PC-3 (cell line): ENCODE measurements around the gene MORF4L2.

Source experiments
- CTCF ChIP-seq: fragments of 300-600 bp; sonication (generic); conservative IDR thresholded peaks from 2 replicates; pipeline ENCODE4 v1.5.1; 2017; ENCODE audit warnings: antibody characterized with exemption, low read depth, mild to moderate bottlenecking, low read length
- EZH2 ChIP-seq: fragments of 300-600 bp; sonication (generic); IDR thresholded peaks from one replicate; pipeline ENCODE4 v1.6.1; 2017; ENCODE audit warnings: antibody characterized with exemption, mild to moderate bottlenecking, low read length; ENCODE audit not compliant: unreplicated experiment
- EZH2phosphoT487 ChIP-seq: fragments of 300-600 bp; sonication (generic); IDR thresholded peaks from 2 replicates; pipeline ENCODE4 v1.6.1; 2018; ENCODE audit warnings: mild to moderate bottlenecking, antibody characterized with exemption, low read length, borderline replicate concordance

GRCh38 chrX:103729015-103729414, 42.5 kb upstream of the MORF4L2 start:
- TF ChIP-seq EZH2phosphoT487 = no peak
- TF ChIP-seq EZH2 = no peak
- no peak for TF ChIP-seq CTCF
